SK-N-SH treated with all-trans-retinoic acid at 6 μM for 48 hours (cell line): ENCODE measurements around the gene PTPRN2.

Experiments
- ZFP30 ChIP-seq: fragments of 450-650 bp; formaldehyde crosslinking; IDR thresholded peaks from 2 replicates; pipeline ENCODE4 v1.5.0; 2022; ENCODE audit warnings: mild to moderate bottlenecking, moderate library complexity
- ZNF565 ChIP-seq: fragments of 450-650 bp; formaldehyde crosslinking; conservative IDR thresholded peaks from 2 replicates; pipeline ENCODE4 v1.5.0; 2020; ENCODE audit warnings: low read depth, mild to moderate bottlenecking, moderate library complexity

DNA sequence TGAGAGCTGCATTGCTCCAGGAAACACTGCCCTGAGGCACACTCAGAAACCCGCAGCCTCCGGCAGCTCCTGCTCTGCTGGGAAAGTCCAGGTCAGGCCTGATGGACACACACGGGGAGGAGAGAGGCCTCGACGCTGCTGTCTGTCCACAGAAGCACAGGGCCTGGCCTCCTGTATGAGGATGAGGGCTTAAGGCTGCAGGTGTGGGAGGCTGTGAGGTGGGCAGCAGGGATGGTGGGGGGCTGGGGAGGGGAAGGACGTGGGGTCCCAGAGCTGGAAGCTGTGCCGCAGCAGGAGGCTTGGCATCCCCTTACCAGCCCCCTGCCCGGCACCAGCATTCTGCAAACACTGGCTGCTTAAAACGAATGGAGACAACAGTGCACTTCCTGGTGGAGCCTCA is 1064.7 kb downstream of the PTPRN2 start:
- TF ChIP-seq ZNF565 (CRISPR knock-in tag) (no peak), ZFP30 (no peak)
